Mucosa of stomach (tissue), 1 donor: ENCODE results near the gene PDE3B.
"Not testable (repeated sequence)": the region's sequence is repeated elsewhere in the genome, so short reads cannot be mapped to it uniquely, and the experiment has no call there.

Source experiments
- H3K27me3 ChIP-seq: one replicate; pipeline ENCODE4 v1.7.0; 2013; ENCODE audit warnings: mild to moderate bottlenecking, low read length; ENCODE audit not compliant: control insufficient read depth, insufficient read depth
- H3K36me3 ChIP-seq: one replicate; pipeline ENCODE4 v1.7.0; 2013; ENCODE audit warnings: low read length; ENCODE audit not compliant: control insufficient read depth, insufficient read depth
- H3K4me1 ChIP-seq: one replicate; pipeline ENCODE4 v1.7.0; 2013; ENCODE audit warnings: mild to moderate bottlenecking, low read length; ENCODE audit not compliant: control insufficient read depth, insufficient read depth
- H3K4me3 ChIP-seq: one replicate; pipeline ENCODE4 v1.7.0; 2013; ENCODE audit warnings: low read length
- H3K9ac ChIP-seq: one replicate; pipeline ENCODE4 v1.7.0; 2013; ENCODE audit warnings: mild to moderate bottlenecking, low read length, moderate library complexity
- H3K9me3 ChIP-seq: one replicate; pipeline ENCODE4 v1.7.0; 2013; ENCODE audit warnings: mild to moderate bottlenecking, low read length, moderate library complexity; ENCODE audit not compliant: control insufficient read depth
- donor health status: Pancreatic carcinoma.

Gene PDE3B

GRCh38 chr11:14643697-14644225 is at the start of gene PDE3B:
PDE3B (plus strand) TSS chr11:14643804; CDS start chr11:14644076, 272 bp downstream.
- Histone ChIP-seq H3K36me3 (no peaks in the 10 kb centered on the region), H3K9me3 (no peaks in the 10 kb centered on the region), H3K9ac (peak within 1 kb of the TSS; percentile 69), H3K4me3 (peak within 1 kb of the TSS; percentile 43), H3K27me3 (peaks cover 9% of the 10 kb centered on the region), H3K4me1 (no peaks in the 10 kb centered on the region)

- H3K36me3 ChIP-seq, H3K4me1 ChIP-seq, H3K9ac ChIP-seq, H3K27me3 ChIP-seq, H3K9me3 ChIP-seq, H3K4me3 ChIP-seq: not testable (repeated sequence)
These were observed 48.3 kb upstream of the PDE3B start for GRCh38 chr11:14595261-14595660.

- Histone ChIP-seq H3K4me1 (no peaks in the 10 kb centered on the region), H3K4me3 (no peak overlapping the region), H3K36me3 (no peaks in the 10 kb centered on the region), H3K27me3 (no peaks in the 10 kb centered on the region), H3K9ac (no peak overlapping the region), H3K9me3 (no peaks in the 10 kb centered on the region)
These were observed 35.9 kb upstream of the PDE3B start for GRCh38 chr11:14607713-14608112.

- no peak overlapping the region for H3K4me3 ChIP-seq
- H3K9ac ChIP-seq, result no peak overlapping the region
- no peaks in the 10 kb centered on the region for H3K27me3 ChIP-seq
- no peaks in the 10 kb centered on the region for H3K36me3 ChIP-seq
- no peaks in the 10 kb centered on the region for H3K4me1 ChIP-seq
- H3K9me3 ChIP-seq, result no peaks in the 10 kb centered on the region
These were observed 33.7 kb upstream of the PDE3B start for GRCh38 chr11:14609902-14610301.

GRCh38 chr11:14611939-14612338 is 31.7 kb upstream of the PDE3B start:
- Histone ChIP-seq H3K27me3 (no peaks in the 10 kb centered on the region), H3K4me3 (no peak overlapping the region), H3K4me1 (no peaks in the 10 kb centered on the region), H3K36me3 (no peaks in the 10 kb centered on the region), H3K9ac (no peak overlapping the region), H3K9me3 (no peaks in the 10 kb centered on the region)

- no peak overlapping the region for H3K9ac ChIP-seq
- H3K27me3 ChIP-seq, result no peaks in the 10 kb centered on the region
- H3K4me1 ChIP-seq, result no peaks in the 10 kb centered on the region
- no peaks in the 10 kb centered on the region for H3K9me3 ChIP-seq
- H3K36me3 ChIP-seq, result no peaks in the 10 kb centered on the region
- H3K4me3 ChIP-seq, result no peak overlapping the region
These were observed 30.9 kb upstream of the PDE3B start for GRCh38 chr11:14612694-14613093.

- Histone ChIP-seq H3K9ac (no peak overlapping the region), H3K27me3 (no peaks in the 10 kb centered on the region), H3K4me1 (no peaks in the 10 kb centered on the region), H3K4me3 (no peak overlapping the region), H3K9me3 (no peaks in the 10 kb centered on the region), H3K36me3 (no peaks in the 10 kb centered on the region)
These were observed 29.4 kb upstream of the PDE3B start for GRCh38 chr11:14614091-14614622.

- no peaks in the 10 kb centered on the region for H3K4me1 ChIP-seq
- no peaks in the 10 kb centered on the region for H3K27me3 ChIP-seq
- no peaks in the 10 kb centered on the region for H3K36me3 ChIP-seq
- no peaks in the 10 kb centered on the region for H3K9me3 ChIP-seq
- no peak overlapping the region for H3K4me3 ChIP-seq
- H3K9ac ChIP-seq, result no peak overlapping the region
These were observed 26.2 kb upstream of the PDE3B start for GRCh38 chr11:14617241-14618027.

GRCh38 chr11:14618060-14618459 is 25.5 kb upstream of the PDE3B start:
- Histone ChIP-seq H3K9ac (no peak overlapping the region), H3K4me3 (no peak overlapping the region), H3K27me3 (no peaks in the 10 kb centered on the region)

GRCh38 chr11:14619603-14620531 is 23.7 kb upstream of the PDE3B start:
- no peak overlapping the region for H3K9ac ChIP-seq
- no peaks in the 10 kb centered on the region for H3K9me3 ChIP-seq

More at GRCh38 chr11:14618060-14618459, 25.5 kb upstream of the PDE3B start:
- H3K9me3 ChIP-seq, result no peaks in the 10 kb centered on the region
- no peaks in the 10 kb centered on the region for H3K36me3 ChIP-seq
- H3K4me1 ChIP-seq, result no peaks in the 10 kb centered on the region

GRCh38 chr11:14622223-14622954 is 21.2 kb upstream of the PDE3B start:
- no peaks in the 10 kb centered on the region for H3K27me3 ChIP-seq
- no peak overlapping the region for H3K9ac ChIP-seq
- H3K4me3 ChIP-seq, result no peak overlapping the region
- no peaks in the 10 kb centered on the region for H3K36me3 ChIP-seq
- H3K9me3 ChIP-seq, result no peaks in the 10 kb centered on the region
- H3K4me1 ChIP-seq, result no peaks in the 10 kb centered on the region

More at GRCh38 chr11:14619603-14620531, 23.7 kb upstream of the PDE3B start:
- Histone ChIP-seq H3K36me3 (no peaks in the 10 kb centered on the region), H3K27me3 (no peaks in the 10 kb centered on the region), H3K4me3 (no peak overlapping the region), H3K4me1 (no peaks in the 10 kb centered on the region)
